HG02642 (cell line): ENCODE measurements around the gene FLT3.
"Not testable (repeated sequence)": the region's sequence is repeated elsewhere in the genome, so short reads cannot be mapped to it uniquely, and the experiment has no call there.

Source experiments
- ATAC-seq: cut with Tn5 transposase; IDR thresholded peaks from one replicate; pipeline ENCODE4 v1.9.1; 2021; ENCODE audit warnings: mild to moderate bottlenecking; ENCODE audit not compliant: unreplicated experiment, poor library complexity

FLT3 gene

DNA sequence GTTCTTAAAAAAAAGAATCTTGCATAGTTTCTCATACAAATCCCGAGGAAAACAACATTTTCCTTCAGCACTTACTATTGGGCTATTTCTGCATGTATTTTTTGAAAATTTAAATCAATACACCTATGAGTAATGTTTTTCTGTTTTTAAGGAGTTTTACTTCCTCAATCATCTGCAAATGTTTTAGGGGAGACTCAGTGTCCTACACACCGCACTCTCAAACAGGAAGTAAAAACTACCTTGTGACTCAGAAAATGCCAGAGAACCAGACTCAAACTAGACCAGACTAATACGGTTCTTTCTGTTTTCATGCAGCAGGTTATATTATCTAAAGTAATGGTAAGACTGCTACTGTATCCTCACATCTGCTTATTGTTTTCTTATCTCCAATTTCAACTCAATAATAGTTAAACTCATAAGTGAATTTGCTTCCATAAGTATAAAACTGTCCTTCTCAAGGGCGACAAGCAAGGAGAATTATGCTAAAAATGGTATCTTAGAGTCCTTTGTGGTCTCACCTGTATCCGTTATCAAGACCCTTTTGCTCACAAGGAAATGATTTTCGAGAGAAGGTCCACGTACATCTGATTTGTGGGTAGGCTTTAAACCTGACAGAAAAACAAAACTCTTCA is 52.5 kb downstream of the FLT3 start:
- ATAC-seq = peak; percentile 88

DNA sequence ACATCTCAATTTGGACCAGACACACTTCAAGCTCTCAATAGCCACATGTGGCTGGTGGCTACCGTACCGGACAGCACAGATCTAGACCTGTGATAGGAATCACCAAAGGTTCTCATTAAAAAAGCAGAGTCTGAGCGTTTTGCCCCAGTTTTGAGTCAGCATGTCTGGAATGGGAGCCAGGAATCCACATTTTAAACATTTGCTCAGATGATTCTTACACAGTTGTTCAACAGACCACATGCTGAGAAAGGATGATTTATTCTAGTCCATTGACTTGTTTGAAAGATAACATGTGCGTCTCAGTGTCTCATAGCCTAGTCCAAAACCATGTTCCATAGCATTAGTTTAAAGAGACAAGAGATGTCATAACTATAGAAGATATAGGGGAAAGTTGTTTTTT is 53.4 kb downstream of the FLT3 start:
- ATAC-seq = no peak

DNA sequence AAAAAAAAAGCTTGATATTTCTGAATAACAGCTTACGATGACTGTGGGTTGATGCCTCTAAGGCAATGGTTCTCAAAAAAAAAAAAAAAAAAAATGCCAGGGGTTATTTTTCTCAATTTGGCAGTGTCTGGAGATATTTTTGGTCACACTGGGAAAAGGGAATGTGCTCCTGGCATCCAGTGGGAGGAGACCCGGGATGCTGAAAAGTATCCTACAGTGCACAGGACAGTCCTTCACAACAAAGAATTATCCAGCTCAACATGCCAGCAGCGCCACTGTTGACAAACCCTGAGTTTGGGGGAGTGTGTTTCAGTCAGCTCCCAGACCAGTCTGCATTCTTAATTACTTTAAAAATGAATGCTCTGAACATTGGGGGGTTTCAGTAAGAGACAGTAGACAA is 54.5 kb downstream of the FLT3 start:
- no peak for ATAC-seq

DNA sequence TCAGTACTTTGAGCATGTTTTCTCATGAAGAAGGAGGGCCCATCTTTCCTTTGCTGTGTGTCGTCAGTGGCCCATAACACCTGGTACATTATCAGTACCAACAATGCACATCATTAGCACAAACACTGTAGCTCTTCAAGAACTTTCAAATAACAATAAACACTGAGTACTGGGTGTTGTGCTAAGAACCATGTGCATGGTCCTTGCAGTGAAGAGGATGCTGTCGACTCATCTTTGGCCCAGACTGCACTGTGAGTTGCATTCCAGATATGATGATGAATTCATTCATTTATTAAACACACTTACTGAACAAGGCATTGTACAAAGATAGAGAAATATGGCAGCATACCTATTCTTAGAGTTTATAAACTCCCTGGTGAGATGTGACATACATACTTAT is 55.8 kb downstream of the FLT3 start:
- ATAC-seq = no peak

DNA sequence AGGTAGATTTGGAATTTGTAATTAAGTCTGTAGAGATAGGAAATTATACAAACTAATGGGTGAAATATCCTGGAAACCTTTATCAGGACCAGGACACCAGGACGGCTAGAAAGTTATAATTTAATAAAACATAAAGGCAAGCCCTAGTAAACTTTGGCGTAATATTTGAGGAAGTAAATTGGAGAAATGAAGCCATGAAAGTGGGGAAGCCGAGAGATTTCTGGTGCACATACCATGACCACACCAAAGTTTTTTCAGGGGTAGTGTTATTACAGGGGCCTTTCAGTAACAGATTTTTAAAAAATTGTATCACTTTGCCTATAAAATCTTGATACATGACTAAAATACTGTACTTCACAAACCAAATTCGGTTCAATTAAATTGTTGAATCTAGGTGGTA is 57.2 kb downstream of the FLT3 start:
- no peak for ATAC-seq

DNA sequence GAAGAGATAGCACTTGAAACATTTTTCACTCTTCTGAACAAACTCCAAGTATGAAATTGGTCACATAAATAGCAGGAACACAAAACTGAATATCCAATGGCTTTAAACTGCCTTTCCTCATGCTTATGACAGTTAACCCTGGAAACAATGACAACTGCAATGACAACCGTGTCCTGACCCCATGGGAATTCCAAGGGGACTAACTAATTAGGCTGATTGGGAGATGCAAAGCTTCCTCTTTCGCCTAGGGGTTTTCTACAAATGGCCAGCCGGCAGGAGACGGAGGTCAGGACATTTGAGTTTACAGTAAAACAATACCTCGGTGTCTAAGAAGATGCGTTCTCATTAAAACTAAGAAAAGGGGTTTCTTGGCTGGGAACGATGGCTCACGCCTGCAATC is 58.9 kb downstream of the FLT3 start:
- no peak for ATAC-seq

DNA sequence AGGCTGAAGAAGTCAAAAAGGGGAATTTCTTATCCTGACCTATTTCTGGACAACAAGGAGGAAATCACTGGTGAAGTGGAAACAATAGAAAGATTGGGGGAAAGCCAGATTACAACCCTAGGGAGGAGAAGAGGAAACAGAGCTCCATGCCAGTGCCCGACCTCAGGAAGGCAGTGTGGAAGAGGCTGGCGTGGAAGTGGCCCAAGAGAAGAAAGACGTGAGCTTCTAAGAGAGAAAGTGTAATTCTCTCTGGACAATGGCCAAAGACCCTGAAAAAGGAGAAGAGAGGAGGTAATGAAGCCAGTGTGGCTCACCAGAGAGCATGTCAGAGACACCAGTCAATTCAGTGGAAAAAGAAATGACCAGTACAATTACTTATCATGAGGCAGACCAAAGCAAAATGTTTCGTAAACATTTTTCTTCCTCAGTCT is 59.3 kb downstream of the FLT3 start:
- ATAC-seq = no peak

DNA sequence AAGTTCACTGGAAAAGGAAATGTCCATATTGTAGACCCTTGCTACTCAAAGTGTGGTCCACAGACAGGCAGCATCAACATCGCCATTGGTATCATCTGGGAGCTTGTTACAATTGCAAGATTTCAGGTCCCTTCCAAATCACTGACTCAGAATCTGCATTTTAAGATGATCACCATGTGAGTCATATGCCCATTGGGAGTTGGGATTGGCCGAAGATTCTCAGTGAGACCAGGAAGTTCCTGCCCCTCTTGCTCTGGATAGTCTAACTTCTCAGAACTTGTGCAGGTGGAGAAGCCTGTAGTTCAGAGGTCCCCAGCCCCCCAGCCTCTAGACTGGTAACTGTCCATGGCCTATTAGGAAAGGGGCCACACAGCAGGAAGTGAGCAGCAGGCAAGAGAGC is 63.0 kb downstream of the FLT3 start:
- no peak for ATAC-seq

DNA sequence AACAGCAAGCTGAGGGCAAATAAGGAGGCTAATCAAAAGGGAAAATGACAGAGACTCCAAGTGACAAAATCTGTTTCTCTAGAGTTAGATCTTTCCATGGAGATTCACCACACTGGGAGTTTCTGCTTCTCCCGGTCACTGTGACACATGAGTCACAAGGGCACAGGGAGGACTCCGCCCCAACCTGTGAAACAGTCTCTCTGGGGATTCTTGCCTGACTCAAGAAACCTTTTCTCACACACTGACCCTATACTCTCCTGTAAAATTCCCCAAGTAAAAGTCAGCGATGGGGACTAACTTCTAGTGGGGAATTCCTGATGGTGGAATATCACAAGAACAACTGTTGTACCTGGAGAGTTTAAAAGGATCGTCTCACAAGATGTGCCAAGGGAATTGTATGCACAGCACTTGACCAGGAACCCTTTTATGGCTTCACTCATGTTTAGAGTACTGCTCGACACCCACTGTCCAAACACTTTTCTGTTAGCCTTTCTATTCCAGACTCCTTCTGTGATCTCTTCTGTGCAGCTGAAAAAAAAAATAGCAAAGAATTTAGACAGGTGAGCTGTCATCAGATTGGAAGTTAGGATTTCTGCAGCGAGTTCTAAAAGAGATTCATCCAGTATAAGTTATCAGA is 65.1 kb downstream of the FLT3 start:
- no peak for ATAC-seq

DNA sequence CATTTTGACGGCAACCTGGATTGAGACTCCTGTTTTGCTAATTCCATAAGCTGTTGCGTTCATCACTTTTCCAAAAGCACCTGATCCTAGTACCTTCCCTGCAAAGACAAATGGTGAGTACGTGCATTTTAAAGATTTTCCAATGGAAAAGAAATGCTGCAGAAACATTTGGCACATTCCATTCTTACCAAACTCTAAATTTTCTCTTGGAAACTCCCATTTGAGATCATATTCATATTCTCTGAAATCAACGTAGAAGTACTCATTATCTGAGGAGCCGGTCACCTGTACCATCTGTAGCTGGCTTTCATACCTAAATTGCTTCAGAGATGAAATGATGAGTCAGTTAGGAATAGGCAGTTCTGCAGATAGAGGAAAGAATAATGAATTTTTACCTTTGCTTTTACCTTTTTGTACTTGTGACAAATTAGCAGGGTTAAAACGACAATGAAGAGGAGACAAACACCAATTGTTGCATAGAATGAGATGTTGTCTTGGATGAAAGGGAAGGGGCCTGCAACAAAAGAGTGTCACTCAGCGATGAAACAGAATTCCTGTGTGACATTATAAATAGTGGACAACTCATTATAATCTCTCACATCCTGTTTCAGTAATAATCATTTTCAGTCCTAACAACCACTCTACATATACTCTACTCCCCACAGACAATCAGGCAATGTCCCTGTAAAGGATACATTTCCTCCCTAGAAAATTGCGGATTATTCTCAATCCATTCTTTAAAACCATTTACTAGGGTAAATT is 66.3 kb downstream of the FLT3 start:
- ATAC-seq = no peak

DNA sequence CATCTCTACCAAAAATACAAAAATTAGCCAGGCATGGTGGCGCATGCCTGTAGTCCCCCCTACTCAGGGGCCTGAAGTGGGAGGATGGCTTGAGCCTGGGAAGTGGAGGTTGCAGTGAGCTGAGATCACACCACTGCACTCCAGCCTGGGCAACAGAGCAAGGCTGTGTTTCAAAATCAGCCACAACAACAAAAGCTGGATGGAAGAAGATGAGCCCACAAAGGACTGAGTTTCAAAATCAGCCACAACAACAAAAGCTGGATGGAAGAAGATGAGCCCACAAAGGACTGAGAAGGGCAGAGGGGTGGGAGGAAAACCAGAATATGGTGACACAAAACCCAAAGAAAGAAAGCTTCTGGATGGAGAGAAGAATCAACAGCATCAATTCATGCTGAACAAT is 67.9 kb downstream of the FLT3 start:
- ATAC-seq = not testable (repeated sequence)

DNA sequence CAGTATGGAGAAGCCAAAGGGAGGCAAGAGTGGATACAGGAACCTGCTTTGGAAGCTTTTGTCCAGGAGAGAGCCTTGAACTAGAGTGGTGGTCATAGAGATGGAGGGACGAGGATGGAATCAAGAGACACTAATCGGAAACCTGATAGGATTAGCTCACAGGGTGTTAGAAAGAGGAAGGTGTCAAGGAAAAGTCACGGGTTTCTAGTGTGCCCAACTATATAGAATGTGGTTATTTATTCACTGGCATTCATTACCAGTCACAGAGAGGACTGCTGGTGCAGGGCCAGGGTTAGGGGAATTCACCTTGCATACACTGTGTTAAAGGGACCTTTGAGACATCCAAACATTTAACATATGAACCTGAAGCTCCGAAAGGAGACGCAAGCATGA is 68.5 kb downstream of the FLT3 start:
- no peak for ATAC-seq

DNA sequence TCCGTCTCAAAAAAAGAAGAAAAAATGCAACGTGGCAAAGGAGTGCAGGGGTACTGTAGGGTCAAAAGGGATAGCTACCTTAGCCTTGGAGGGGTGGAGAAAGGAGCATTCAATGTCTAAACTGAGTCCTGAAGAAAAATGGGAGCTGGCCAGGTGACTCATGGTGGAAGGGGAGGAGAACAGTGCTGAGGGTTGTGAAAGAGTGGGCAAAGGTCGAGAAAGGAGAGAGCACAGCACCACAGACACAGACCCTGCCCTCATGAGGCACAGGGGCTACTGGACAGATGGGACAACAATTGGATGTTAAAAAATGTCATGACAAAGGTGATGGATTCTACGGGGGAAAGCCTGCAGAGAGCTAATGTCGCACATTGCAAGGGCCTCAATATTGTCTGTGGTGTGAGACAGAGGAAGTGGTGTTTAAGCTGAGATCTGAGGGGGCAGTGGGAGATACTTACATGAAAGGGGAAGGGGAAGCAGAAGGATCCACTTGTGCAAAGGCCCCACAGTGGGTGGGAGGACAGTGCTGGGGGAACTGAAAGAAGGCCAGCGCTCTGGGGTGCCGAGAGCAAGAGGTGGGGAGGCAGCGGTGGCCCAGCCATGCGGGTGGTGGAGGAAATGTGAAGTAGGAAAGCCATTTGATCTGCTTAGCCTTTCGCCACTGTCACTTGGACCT is 69.0 kb downstream of the FLT3 start:
- ATAC-seq = no peak

DNA sequence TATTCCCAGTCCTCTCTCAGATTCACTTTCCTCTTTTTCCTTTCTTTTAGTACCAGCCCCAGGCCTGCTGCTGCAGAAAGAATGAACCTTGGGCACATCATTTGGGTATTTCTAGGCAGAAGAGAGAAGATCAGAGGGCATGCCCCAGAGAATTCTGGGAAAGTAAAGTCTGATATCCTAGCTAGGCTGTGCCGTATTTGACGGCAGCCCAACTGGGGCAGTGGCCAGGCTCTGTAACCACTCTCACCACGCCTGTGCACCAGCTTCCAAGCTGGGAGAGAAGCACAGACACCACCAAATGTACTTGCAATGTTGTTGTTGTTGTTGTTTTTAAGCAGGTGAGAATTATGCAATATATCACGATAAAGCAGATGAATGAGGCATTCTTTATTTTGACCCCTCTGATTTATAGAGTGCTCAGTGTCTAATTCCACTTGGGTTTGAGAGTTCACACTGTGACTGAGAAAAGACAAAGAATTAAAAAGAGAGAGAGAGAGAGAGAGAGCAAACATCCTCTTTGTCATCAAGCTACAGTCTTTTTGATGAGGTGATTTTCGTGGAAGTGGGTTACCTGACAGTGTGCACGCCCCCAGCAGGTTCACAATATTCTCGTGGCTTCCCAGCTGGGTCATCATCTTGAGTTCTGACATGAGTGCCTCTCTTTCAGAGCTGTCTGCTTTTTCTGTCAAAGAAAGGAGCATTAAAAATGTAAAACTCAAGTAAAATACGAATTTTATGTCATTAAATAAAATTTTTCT is 72.6 kb downstream of the FLT3 start:
- ATAC-seq = no peak

DNA sequence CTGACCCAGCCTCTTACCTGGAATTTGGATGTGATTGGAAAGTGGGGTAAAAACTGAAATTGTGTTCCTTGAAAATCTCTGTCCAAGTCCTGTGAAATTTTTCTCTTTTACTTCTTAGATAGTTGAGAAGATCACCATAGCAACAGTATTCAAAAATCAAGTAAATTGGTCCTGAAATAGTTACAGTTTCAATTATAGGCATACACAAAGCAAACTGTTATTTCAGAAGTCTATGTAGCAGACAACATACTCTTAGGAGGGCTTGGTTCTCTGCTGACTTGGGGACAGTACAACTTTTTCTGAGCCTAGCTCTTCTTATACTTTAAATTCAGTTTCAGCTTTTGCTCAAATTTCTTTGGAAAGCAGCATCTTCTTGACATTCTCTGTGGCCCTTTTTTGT is 73.3 kb downstream of the FLT3 start:
- no peak for ATAC-seq

DNA sequence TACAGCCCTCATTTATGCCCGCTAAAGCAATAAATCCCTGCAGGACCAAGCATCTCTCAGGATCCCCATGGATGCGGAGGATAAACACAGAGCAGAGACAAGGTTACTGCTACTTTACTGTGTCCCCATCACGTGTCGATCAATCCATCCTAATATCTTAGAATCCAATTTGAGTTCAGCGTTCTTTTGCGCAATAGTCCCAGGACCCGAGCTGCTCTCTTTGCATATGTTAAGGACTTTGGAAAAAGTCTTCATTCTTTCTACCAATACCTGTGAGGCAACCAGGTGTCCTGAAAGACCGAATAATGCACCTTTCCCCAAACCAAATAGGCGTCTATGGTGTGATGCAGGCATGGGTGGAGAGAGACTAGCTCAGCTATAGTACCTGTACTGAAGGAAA is 73.9 kb downstream of the FLT3 start:
- no peak for ATAC-seq

DNA sequence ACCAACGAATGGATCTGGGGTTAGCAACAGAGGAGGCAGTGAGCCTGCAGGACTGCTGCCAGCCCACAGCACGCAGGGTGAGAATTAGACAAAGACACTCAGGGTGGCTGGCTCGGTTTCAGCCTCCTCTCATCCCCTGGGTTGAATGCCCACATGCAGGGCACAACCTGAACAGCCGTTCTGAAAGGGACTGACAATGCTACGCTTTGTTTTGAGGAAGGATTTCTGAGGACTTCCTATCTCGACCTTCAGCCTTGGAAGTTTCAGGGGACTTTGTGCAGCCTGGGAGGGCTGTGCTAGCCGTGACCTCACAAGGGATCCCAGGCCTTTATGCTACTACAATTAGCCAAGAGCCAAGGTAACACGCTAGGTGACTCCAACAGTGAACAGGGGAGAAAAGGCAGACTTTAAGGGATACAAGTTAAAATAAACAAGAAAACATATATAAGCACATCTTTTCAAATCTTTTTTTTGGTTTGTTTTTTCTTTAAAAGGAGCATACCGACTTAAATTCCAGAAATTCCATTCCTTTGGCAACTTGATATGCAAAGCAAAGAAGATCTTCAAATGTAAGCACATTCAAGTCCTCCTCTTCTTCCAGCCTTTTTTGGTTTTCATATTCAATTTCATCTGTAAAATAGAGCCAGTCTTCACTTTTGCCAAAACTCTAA is 77.4 kb downstream of the FLT3 start:
- ATAC-seq = no peak

DNA sequence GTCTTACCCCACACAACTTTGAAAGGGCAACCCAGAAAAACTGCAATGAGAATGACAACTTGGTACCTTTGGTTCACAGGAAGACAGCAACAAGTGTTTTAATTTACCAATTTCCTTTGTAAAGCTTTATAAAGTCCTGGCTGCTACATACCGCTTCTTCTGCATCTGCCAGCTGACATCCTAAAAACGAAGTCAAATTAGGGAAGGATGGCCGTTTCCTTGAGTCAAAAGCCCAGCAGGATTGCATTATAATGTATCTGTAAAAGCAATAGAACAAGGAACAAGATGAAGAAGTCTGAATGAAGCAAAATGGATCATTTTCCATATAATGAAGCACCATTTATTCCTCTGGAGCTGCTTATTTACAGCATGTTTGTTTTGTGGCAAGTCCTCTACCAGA is 86.1 kb downstream of the FLT3 start:
- ATAC-seq = no peak

DNA sequence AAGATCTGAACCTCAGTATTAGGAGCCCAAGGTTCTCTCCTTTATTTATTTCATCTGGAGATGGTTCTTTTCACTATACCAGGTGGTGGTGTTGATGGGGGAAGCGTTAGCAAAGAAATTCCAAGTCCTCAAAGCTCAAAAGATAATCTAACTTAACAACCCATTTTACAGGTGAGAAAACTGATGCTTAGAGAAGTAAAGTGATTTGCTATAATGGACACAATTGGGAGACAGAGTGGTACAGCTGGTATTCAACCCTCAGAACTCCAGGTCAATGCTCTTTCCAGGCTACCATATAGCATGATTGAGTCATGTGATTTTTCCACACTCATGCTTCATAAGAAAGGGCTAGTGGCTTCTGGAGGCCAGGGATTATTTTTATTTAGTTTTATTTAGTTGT is 86.9 kb downstream of the FLT3 start:
- ATAC-seq = no peak

DNA sequence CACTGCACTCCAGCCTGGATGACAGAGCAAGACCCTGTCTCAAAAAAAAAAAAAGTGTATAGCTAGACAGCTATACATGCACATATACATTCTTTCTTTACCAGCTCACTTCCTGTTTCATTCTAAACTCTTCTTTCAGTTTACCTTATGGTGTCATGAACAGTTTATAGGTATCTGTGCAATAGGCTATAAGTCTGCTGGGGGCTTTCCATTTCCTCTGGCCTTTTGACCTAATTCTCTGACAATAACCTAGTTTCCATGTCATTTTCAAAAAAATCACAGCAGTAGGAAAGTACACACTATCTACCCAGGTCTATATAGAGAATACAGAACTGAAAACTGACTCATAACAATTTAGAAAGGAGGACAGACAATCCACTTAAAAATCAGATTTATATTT is 87.5 kb downstream of the FLT3 start:
- peak; percentile 72 for ATAC-seq
